RWPE1 (cell line): ENCODE measurements around the gene SLC26A1.

Source experiments
- CTCF ChIA-PET: fragments of 350-600 bp; sonication (Branson Sonifier 250); formaldehyde crosslinking; extraction: SDS; loops from one replicate; lab custom pipeline; 2021; lab: Yijun Ruan, JAX
- POLR2A ChIA-PET: fragments of 400-600 bp; formaldehyde crosslinking; extraction: SDS; loops from one replicate; lab custom pipeline; 2020; ENCODE audit warnings: antibody characterized with exemption; ENCODE audit not compliant: low non-redundant PET; lab: Yijun Ruan, JAX
- DNase-seq: peaks from one replicate; pipeline ENCODE4 v3.0.0; 2012; ENCODE audit warnings: low spot score
- H3K27ac ChIP-seq: fragments of 450-650 bp; 2 replicates; pipeline ENCODE4 v1.5.1; 2017
- TF ChIP-seq, protein P1 (sequence below): fragments of 450-650 bp; conservative IDR thresholded peaks from 2 replicates; pipeline ENCODE4 v1.5.1; 2017; ENCODE audit warnings: low read depth, mild to moderate bottlenecking

SLC26A1 gene, protein sequence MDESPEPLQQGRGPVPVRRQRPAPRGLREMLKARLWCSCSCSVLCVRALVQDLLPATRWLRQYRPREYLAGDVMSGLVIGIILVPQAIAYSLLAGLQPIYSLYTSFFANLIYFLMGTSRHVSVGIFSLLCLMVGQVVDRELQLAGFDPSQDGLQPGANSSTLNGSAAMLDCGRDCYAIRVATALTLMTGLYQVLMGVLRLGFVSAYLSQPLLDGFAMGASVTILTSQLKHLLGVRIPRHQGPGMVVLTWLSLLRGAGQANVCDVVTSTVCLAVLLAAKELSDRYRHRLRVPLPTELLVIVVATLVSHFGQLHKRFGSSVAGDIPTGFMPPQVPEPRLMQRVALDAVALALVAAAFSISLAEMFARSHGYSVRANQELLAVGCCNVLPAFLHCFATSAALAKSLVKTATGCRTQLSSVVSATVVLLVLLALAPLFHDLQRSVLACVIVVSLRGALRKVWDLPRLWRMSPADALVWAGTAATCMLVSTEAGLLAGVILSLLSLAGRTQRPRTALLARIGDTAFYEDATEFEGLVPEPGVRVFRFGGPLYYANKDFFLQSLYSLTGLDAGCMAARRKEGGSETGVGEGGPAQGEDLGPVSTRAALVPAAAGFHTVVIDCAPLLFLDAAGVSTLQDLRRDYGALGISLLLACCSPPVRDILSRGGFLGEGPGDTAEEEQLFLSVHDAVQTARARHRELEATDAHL

DNA sequence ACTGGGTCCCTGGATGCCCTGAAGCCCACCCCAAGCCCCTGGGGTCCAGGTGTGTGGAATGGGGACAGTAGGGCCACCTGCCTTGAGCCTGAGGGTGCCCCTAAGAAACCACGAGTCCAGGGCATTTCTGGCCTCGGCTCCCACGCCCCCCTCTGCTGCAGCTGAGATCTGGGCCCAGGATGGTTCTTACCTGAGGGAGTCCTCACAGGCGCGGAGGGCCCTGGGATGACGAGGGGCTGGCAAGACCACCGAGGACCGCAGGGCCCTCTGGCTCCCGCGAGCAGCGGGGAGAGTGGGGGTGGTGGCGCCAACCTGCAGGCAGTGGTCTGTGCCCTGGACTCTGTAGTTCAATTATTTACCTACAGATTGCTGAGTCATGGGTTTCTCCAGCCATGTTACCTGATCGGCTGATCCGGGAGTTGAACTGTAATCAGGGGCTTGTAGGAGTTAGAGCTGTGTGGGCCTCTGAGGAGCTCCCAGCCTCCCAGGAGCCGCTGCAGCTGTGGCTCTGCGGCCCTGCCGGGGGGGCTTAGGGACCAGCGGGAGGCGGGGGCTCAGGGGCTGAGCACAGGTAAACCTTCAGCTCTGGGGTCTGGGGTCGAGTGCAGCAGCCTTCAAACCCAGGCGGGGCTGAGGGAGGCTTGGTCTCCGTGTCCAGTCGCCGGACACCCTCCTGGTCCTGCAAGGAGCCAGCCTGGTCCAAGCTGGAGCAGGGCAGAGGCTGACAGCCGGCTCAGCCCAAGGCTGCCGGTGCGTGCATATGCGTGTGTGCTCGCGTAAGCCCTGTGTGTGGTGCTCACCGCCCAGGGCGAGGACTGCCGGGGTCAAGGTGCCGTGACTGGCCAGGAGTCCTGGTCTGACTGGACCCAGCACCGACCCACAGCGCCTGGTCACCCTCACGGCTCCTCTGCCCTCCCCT, at the start of gene SLC26A1:
Gene SLC26A1, minus strand, starts transcription at position 294 of the 919 bp plus-strand sequence. CDS start 1,701 bp downstream, outside the sequence.
- ChIA-PET POLR2A (no interaction called here), CTCF (no interaction called here)
- no peak for DNase-seq
- peak within 1 kb of the TSS; percentile 39 for H3K27ac ChIP-seq
- TF ChIP-seq, protein P1, sequence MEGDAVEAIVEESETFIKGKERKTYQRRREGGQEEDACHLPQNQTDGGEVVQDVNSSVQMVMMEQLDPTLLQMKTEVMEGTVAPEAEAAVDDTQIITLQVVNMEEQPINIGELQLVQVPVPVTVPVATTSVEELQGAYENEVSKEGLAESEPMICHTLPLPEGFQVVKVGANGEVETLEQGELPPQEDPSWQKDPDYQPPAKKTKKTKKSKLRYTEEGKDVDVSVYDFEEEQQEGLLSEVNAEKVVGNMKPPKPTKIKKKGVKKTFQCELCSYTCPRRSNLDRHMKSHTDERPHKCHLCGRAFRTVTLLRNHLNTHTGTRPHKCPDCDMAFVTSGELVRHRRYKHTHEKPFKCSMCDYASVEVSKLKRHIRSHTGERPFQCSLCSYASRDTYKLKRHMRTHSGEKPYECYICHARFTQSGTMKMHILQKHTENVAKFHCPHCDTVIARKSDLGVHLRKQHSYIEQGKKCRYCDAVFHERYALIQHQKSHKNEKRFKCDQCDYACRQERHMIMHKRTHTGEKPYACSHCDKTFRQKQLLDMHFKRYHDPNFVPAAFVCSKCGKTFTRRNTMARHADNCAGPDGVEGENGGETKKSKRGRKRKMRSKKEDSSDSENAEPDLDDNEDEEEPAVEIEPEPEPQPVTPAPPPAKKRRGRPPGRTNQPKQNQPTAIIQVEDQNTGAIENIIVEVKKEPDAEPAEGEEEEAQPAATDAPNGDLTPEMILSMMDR = no peak

DNA sequence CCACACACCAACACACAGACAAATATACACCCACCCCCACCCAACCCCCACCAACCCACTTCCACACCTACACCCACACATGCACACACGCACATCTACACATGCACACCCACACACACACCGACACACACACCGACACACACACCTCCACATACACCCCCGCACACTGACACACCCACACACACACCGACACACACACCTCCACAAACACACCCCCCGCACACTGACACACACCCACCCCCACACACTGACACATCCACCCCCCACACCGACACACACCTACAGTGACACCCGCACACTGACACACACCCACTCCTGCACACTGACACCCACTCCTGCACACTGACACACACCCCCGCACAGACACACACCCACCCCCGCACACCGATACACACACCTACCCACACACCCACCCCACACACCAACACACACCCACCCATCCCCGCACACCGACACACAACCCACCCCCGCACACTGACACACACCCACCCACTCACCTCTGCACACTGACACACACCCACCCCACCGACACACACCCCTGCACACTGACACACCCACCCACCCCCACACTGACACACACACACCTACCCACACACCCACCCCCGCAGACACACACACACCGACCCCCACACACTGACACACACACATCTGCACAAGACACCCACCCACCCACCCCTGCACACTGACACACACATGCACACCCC, 49.3 kb upstream of the SLC26A1 start:
- POLR2A ChIA-PET = no interaction called here
- CTCF ChIA-PET = no interaction called here
- peak overlapping the region; percentile 97 for H3K27ac ChIP-seq
- no peak for DNase-seq
- TF ChIP-seq, protein P1 = no peak

DNA sequence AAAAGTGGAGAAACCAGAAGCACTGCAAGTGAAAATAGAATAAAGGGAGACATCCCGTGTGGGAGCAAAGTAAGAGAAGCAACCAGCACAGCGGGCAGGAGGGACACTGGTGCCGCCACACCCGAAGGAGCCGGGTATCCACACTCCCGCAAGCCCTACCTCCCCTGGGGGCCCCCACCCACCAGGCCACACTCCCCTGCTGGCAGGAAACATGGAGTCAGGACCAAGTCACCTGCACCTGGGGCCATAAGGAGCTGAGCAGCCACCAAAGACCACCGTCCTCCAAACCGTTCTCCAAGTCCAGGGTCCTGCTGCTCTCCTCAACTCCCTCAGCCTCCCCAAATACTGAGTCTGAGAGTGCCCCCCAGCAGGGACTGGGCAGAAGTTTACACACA, 48.7 kb upstream of the SLC26A1 start:
- ChIA-PET POLR2A (no interaction called here), CTCF (no interaction called here)
- TF ChIP-seq, protein P1 = no peak
- H3K27ac ChIP-seq = peak overlapping the region; percentile 97
- no peak for DNase-seq

DNA sequence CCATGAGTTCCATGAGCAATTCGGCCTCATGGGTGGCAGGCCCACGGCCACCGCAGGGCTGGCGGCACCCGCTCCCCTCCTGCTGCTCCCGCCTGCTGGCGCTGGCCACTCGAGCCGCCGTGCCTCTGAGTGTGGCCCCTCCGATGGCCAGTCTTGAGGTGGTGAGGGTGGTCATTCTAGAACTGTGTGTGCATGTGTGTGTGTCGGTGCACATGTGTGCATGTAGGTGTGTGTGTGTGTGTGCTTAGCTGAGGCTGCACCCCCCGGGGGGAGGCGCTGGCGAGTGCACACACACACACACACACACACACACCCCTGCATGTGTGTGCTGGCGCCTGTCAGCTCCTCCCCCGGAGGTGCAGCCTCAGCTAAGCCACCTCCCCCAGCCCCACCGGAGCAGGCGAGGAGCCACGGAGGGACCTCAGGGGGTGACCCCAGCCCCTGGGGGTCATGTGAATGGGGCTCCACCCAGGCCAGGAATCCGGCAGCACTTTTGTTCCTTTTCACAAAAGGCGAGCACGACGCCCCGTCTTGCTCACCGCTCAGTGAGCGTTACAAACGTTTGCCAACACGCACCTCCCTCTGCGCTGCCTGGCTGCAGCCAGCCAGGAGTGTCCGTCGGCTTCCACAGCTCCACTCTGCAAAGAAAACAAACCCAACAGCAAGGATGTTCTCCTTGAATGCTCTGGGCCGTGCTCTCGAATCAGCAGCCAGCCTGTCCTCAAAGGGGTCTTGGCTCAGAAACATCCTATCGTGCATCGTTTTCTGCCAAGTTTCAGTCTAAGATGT, 48.1 kb upstream of the SLC26A1 start:
- H3K27ac ChIP-seq = peak overlapping the region; percentile 97
- TF ChIP-seq, protein P1 = no peak
- DNase-seq = no peak
- ChIA-PET POLR2A (no interaction called here), CTCF (interaction anchor here (0.6 kb wide), 2 partner anchors 370 to 371 kb away, joined by 4 read pairs; no protein-coding TSS in a partner anchor)

DNA sequence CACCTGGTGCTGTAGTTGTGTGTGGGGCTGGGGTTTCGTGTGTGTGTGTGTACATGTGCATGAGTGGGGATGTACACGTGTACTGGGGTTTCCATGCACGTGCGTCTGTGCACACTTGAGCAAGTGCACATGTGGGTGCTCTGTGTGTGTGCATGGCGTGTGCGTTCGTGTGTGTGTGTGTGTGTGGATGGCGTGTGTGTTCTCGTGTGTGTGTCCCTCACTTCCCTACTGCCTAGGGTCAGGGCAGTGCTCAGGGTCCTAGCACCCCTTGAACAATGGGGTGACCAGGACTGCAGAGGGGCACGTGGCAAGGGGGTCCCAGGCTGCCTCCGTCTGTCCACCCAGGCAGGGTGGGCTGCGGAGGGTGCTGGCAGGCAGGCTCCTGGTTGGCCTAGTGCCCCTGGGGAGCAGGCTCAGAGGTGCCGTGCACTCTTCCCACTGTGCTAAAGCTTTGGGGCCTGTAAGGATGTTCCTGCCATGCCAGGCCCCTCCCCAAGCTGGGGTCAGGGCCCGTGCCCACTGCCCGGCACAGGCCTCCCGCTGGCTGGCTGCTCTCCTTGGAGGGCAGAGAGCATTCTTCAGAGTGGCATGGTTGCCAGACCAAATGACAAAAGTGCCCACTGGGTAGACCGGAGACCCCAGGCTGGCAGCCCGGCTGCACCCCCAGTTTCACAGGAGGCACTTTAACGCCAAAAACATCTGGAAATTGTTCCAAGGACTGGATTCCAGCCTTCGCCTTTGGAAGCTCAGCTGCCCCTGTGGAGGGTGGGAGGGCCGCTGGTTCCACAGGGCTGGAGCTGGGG, 47.3 kb upstream of the SLC26A1 start:
- ChIA-PET CTCF (interaction anchor here (0.6 kb wide), 1 partner anchor 369 kb away, joined by 4 read pairs; no protein-coding TSS in a partner anchor), POLR2A (no interaction called here)
- TF ChIP-seq, protein P1 = no peak
- DNase-seq = no peak
- H3K27ac ChIP-seq = peak overlapping the region; percentile 97
